Urothelium cell line (cell line): ENCODE data around the gene TNFRSF8.

ENCODE experiments used
- DNase-seq: peaks from one replicate; pipeline ENCODE4 v3.0.0; 2011; ENCODE audit warnings: low spot score, mixed read lengths
- FAIRE-seq: peaks from 2 replicates; lab custom pipeline; 2011; peaks lifted over from hg19 to GRCh38; lab: Jason Lieb, UNC

TNFRSF8 gene

DNA sequence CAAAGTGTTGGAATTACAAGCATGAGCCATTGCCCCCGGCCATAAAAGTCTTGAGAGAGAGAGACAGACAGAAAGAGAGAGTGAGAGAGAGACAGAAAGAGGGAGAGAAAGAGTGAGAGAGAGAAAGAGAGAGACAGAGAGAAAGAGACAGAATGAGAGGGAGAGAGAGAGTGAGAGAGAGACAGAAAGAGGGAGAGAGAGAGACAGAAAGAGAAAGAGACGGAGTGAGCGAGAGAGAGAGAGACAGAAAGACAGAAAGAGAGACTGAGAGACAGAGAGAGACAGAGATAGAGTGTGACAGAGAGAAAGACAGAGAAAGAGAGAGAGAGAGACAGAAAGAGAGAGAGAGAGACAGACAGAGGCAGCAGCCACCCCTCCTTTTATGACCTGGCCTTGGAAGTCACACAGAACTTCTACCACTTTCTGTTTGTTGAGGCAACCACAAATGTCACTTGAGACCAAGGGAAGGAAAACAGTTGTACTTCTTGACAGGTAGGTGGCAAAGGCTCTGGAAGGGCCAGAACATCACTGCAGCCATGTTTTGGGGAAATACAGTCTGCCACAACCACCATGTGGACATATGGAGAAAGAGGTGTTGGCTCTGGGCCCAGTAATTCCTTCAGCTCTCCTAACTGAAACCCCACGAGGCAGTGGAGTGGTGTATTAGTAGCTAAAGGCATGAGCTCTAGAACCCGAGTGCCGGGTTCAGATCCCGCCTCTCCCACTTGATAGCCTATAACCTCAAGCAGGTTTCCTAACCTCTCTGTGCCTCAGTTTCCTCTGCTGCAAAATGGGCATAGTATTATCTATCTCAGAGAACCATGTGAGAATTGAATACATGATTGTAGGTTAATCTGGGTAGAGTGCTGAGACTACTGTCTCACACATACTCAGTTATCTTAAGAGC lies 50.6 kb downstream of the TNFRSF8 start:
- no peak for FAIRE-seq
- DNase-seq = no peak

DNA sequence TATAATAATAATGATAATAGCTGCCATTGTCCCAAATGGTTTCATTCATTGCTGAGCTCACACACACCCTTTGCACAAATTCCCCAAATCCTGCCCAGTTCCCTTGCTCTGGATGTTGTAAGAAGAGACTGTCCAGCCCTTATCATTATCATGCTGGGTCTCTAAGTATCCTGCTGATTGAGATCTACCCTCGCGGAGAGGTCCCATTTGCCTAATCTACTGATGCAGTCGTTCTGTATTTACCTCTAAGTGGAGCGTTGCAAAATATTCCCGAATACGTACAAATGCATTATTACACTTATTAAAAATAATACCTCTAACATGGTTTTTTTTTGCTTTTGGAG lies 51.2 kb downstream of the TNFRSF8 start:
- DNase-seq = no peak
- FAIRE-seq = no peak

DNA sequence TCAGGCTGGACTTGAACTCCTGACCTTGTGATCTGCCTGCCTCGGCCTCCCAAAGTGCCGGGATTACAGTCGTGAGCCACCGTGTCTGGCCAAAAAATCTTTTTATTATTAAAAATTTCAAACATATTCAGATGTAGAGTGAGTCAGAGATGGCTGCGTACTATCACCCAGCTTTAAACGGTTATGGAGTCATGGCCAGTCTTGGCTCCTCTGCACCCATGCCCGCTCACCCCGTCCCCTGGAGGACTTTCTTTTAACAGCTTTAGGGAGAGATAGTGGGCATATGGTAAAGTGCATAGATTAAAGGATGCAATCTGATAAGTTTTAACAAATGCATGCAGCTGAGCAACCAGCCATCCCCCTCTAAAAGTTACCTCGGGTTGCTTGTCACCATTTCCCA lies 51.8 kb downstream of the TNFRSF8 start:
- DNase-seq (no peak), FAIRE-seq (no peak)

DNA sequence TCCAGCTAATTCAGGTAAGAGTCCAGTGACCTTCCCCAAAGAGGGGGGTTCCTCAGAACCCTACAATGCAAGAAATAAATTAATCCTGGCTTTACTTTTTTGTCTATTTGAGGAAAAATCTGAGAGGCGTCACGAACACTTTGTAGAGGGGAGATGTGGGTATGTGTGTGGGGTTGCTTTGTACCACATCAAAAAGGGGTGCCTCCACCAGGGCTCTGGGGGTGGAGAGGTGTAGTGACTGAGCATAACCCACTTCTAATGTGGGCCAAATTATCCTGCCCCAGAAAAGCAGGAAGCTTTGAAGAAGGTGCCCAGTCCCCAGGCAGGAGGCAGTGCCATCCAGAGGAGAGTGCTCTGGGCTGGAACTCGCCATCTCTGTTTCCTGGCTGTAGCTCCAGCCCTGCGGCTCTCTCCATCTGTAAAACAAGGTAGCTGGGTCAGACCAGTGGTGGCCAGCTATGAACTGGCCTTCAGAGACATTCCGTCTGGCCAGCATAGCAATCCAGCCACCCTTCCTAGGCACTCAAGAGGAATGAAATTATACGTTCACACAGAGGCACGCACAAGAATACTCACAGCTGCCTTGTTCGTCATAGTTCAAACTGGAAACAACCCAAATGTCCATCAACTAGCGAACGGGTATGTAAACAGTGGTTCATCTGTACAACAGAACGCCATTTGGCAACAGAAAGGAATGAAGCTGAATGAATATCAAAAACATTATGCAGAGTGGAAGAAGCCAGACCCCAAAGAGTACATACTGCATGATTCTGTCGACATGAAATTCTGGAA lies 58.3 kb downstream of the TNFRSF8 start:
- FAIRE-seq (no peak), DNase-seq (no peak)

DNA sequence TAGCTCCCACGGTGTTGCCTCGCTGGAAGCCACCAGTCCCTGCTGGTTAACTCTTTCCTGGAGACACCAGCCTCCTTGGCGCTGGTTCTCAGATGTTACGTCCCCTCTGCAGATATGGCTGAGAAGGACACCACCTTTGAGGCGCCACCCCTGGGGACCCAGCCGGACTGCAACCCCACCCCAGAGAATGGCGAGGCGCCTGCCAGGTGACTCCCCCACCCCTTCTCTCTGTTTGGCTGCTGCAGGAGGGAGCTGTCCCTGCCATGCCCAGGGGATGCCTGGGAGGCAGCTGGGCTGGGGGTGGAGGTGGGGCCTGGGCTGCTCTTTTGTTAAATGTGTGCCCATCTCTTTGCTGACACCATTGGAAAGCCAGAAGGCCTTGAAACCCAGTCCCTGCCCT lies 60.1 kb downstream of the TNFRSF8 start:
- FAIRE-seq = no peak
- no peak for DNase-seq

DNA sequence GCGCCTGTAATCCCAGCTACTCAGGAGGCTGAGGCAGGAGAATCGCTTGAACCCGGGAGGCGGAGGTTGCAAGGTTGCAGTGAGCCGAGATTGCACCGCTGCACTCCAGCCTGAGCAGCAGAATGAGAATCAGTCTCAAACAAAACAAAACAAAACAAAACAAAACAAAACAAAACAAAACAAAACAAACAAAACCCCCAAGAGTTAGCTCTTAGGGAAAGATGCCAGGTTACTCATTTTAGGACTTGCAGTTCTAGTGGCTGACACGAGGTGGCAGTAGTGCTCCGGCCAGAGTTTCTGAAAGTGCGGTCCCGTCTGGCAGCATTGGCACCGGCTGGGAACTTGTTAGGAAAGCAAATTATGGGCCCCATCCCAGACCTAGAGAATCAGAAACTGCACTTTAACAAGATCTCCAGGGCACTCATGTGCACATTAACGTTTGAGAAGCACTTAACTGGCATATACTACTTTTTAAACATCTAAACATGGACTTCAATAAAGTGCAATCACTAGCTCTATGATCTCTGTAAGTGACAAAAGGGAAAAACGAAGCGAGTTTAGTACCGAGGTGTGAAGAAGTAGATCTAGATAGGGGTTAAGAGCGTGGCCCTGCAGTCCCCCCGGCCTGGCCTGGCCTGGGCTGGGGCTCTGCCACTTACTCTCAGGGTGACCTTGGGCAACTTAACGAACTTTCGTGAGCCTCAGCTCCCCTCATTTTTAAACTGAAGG lies 61.8 kb downstream of the TNFRSF8 start:
- FAIRE-seq (no peak), DNase-seq (peak; percentile 73)

DNA sequence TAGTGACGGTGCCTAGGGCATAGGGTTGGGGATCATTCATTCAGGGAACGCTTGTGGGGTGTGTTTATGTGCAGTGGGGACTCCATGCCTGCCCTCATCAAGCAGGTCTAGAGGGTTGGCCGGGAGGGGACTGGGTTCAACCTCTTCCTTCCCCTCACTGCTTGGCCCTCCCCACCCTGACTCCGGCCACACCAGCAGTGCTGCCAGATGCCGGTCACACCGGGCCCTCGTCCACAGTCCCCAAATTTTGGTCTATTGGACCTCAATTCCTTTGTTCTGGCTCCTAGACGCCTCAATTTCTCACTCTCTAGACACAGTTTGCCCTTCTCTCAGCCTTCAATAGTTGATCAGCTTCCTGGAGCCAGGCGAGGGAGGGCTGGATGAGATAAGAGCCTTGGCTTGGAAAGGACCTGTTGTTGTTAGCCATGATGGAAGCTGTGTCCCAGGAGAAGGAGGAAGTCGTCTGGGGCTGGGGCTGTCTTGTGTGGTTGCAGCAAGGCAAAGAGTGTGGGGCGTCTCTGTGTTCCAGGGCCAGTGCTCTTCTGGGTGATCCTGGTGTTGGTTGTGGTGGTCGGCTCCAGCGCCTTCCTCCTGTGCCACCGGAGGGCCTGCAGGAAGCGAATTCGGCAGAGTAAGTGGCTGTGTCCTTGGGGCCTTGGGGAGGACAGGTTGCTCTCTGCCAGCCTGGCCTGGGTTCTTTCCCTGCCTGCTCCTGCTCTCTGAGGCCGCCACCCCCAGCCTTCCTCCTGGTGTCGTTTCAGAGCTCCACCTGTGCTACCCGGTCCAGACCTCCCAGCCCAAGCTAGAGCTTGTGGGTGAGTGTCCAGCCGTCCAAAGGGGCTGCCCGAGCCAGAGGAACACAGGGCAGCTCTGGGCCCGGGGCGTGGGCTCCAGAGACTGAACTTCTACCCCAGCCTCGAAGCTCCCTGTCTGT lies 62.6 kb downstream of the TNFRSF8 start:
- no peak for DNase-seq

DNA sequence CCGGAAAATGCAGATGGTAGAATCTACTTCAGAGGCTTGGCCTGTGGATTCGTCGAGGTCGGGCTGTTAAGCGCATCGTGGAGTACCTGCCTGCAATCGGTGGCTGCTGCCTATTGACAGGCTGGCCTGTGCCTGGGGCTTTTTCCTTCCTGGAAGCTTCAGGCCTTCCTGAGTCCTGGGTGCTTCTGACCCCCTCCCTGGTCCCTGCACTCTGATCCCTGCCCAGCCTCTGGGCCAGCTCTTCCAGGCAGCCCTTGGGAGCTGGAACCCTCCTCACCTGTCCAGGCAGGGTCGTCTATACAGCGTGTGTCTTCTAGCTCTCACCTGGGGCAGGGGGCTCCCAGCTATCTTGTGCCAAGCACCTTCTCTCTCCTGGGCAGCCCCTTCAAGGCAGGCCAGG lies 63.7 kb downstream of the TNFRSF8 start:
- DNase-seq = no peak
- FAIRE-seq = no peak

More for the DNA sequence above, 62.6 kb downstream of the TNFRSF8 start:
- no peak for FAIRE-seq

DNA sequence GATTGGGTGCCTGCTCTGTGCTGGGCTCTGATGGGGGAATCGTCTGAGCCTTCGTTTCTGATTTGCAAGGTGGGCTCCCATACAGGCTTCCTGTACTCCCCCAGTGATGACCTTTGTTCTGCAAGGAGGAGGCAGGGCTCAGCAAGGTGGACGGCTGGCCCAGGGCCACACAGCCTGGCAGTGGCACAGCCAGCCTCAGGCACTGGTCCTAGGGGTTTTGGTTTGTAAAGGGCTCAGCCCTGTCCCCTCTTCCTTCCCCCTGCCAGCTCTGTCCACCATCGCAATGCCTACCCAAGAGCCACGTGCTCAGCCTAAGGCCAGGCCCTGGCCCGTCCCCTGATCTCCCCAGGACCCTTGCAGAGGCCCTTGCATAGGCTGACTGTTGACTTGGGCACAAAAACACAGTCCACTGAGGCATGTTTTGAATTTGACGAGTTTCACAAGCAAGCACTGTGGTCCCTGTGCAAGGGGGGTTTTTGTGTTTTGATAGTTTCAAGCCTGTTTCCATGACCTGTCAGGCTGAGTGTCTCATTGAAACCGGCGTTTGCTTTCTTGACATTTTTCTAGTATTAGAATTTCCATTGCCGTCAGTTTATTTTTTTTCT lies 64.2 kb downstream of the TNFRSF8 start:
- FAIRE-seq = no peak
- no peak for DNase-seq

DNA sequence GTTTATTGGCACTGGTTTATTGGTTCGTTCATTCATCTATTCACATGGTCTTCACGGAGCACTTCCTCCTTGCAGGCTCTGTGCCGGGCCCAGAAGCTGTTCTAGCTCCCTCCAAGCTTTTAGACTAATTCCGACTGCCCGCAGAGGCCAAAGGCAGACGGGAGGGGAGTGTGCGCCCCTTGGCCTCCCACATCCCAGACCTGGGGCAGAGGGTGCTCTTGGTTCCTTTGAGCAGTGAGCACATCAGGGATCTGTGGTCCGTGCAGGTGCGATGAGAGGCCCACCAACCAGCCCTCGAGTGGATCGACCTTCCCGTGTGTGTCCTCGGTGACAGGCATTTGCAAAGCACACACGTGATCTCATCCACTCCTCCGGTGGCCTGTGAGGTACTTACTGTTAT lies 65.0 kb downstream of the TNFRSF8 start:
- DNase-seq (no peak), FAIRE-seq (no peak)

DNA sequence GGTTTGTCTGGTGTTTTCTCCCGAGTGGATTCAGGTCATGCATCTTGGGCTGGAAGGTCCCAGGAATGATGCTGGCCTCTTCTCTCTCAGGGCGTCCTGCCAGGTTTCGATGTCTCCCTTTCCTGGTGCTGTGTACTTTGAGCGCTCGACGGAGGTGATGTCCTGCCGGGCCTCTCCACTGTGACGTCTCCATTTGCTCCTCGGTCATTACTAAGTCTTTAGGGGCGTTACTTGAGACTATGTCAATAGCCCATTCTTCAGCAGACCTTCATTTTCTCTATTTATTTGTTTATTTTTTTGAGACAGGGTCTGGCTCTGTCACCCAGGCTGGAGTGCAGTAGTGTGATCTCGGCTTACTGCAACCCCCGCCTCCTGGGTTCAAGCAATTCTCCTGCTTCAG lies 66.5 kb downstream of the TNFRSF8 start:
- FAIRE-seq (no peak), DNase-seq (no peak)

DNA sequence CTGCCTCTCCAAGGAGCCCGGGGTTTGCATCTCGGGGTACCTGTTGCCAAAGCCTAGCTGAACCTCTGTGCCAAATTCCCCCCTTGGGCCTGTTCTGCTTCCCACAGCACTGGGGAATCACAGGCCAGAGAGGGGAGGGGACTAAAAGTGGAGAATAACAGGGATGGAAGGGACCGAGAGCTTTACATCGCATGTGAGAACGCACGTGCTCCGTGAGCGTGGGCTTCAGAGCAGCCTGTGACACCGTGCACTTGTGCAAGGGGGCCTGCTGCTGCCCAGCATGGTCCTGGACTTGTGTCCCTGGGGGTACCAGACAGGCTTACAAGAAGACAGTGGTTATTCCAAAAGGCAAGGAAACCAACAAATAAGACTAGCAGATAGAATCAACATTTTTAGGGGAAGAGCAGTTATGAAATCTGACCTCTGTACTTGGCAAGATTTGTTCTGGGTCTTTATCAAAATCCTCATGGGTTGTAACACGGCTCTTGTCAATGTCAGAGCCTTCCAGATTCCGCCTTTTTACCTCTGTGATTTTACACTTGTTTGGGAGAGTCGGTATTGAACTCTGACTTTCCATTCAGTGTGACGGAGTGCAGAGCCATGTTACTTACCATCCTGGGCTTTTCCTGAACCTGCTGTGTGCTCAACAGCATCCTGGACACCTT lies 67.5 kb downstream of the TNFRSF8 start:
- DNase-seq = no peak
- FAIRE-seq = no peak

DNA sequence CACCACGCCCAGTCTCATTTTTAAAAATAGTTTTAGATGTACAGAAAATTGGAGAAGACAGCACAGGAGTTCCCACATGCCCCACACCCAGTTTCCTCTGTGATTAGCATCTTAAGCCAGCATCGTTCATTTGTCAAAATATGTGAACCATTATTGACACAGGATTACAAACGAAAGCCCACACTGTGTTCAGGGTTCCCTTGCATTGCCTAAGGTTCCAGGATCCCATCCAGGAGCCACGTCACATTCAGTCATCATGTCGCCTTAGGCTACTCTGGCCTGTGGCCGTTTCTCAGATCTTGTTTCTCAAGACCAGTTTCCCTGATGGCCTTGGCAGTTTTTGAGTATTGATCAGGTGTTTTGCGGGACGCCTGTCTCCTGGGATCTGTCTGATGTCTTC lies 69.0 kb downstream of the TNFRSF8 start:
- no peak for FAIRE-seq
- no peak for DNase-seq

DNA sequence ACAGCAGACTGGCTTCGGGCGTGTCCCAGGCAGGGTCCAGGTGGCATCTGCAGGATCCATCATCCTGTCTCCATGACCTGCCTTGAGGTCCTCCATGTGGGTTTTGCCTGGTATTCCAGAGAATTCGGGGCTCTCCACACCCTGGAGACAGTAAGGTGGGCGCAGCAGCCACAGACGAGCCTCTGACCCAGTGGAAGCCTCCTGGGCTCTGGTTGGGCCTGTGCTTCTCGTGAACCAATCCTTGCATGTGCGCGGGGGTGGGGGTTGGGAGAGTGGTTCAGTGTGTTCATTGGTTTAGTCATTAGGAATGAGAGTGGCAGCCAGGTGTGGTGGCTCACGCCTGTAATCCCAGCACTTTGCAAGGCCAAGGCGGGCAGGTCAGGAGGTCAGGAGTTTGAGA lies 71.6 kb downstream of the TNFRSF8 start:
- DNase-seq (no peak), FAIRE-seq (no peak)

DNA sequence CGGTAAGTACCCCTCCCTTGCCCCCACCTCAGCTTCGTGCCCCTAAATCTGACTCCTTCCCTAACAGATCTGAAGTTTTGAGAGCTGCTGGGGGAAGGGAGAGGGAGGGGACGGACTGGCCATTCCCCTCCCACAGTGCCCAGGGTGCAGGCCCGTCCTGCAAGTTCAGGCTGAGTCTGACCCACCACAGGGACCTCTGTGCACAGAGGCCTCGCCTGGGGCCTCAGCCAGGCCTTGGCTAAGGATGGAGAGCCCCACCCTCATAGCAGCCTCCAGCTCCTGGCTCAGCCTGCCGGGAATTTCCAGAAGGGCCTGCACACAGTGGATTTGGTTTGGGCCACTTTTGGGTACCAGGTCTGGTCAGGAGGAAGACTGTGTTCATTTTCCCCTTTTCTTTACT lies 72.5 kb downstream of the TNFRSF8 start:
- no peak for DNase-seq

DNA sequence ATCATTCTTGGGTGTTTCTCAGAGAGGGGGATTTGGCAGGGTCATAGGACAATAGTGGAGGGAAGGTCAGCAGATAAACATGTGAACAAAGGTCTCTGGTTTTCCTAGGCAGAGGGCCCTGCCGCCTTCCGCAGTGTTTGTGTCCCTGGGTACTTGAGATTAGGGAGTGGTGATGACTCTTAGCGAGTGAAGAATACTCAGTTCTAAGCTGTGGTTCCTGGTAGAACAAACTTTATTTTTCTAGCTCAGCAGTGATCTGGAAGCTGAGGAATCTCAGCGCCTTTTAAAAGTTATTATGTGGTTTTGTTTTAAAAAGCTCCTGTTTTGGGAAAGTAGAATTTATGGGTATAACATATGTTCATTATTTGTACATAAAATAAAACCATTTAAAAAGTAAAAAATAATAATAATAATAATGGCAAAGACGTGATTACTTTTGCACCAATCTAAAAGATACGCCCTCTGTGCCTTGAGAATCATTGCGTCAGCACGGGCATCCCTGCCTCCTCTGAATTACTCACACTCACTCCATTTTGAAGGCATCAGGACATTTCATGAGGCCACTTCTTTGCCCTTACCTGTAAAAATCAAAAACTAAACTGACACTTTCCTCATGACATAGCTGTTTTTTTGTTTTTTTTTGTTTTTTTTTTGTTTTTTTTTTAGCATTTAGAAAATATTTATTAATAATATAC lies 74.0 kb downstream of the TNFRSF8 start:
- no peak for FAIRE-seq
- DNase-seq = no peak

More for the DNA sequence above, 72.5 kb downstream of the TNFRSF8 start:
- FAIRE-seq = no peak

DNA sequence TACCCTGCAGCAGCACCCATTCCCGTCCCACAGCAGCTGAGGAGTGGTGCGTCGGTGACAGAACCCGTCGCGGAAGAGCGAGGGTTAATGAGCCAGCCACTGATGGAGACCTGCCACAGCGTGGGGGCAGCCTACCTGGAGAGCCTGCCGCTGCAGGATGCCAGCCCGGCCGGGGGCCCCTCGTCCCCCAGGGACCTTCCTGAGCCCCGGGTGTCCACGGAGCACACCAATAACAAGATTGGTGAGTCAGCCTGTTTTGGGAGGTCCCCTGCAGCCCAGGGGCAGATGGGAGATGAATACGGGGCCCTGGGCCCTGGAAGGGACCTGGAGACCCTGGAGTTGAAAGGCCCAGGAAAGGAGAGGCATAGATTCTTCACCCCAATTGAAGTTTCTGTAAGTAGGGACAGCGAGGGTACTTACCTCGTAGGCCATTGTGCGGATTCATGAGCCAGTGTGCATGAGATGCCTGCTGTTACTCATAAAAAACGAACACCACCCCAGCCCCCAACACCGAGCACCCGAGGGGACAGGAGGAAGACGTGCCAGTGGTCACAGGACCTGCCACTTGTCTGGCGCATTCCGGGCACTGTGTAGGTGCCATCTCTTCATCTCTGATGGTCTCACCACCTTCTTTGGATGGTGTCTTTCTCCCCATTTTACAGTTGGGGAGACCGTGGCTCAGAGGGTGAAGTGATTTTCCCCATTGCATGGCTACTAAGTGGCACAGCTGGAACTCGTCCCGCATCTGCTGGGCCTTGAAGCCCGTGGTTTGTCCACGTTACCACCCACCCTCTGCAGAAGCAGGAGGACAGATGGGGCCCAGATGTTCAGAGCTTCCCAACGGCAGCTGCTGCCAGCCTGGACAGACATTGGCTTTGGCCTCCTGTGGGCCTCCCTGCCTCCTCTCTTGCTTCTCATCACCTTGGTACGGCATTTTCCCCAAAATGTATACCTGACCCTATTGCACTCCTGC lies 75.4 kb downstream of the TNFRSF8 start:
- FAIRE-seq = no peak
- no peak for DNase-seq

DNA sequence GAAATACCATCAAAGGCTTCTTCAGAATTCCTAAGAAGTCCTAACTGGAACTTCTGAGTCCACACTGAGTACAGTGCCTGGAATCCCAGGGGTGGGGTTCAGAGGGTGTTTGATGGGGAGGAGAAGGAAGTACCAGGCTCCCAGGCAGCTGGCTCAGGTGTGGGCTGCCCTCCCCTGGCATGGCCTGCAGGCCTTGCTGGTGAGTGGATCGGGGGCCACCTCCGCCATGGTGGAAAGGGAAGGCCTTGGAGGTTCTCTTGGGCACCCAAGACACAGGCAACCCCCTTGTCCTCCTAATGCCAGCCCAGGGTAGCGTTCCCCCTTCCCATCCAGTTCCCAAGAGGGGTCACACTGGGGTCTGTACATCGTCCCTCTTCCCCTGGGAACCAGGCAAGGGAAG lies 76.9 kb downstream of the TNFRSF8 start:
- no peak for DNase-seq
- no peak for FAIRE-seq
